Measurements from ENCODE around the gene B4GALT3.
A peak's percentile ranks its signal among the peaks of the same experiment; 100 is the strongest.
"Not testable (repeated sequence)": the region's sequence is repeated elsewhere in the genome, so short reads cannot be mapped to it uniquely, and the experiment has no call there.

The B4GALT3 gene

DNA sequence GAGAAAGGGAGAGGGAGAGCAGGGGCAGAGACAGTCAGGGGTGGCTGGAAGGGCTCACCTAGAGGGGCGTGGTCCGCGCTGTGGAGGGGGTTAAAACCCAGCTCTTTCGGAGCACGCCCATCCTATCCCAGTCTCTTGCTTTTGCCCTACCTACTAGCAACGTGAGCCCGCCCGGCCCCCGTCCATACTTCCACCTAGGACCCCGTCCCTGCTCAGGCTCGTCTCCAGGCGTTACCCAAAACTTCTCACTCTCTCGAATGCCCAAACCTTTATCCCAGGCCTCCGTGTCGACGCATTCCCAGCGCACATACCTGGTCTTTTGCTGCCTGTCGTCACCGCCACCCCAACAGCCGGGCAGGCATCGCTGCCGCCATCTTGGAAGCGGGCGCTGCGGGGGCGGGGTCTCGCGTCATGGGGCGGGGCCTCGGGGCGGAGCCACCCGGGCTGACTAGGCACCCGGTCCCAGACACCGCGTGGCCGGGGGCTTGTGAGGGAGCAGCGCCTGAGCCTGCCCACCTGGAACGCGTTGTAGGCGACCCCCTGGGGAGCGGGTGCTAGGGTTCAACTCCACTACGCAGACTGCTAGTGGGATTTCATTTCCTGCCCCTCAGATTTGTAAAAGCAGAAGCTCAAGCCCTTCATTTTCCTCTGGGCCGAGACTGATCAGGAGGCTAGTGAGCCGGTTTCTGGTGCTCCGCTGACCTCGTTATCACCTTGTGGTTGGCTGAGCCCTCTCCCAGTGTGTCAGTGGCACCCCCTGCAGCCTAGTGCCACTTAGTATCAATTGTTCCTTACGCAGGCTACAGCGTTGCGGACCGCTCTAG is at the start of gene B4GALT3:
TSS of gene B4GALT3 (minus strand) at position 396 of the 824 bp plus-strand sequence. CDS start 1,447 bp downstream, outside the sequence.
- peak; percentile 66 for DNase-seq

DNA sequence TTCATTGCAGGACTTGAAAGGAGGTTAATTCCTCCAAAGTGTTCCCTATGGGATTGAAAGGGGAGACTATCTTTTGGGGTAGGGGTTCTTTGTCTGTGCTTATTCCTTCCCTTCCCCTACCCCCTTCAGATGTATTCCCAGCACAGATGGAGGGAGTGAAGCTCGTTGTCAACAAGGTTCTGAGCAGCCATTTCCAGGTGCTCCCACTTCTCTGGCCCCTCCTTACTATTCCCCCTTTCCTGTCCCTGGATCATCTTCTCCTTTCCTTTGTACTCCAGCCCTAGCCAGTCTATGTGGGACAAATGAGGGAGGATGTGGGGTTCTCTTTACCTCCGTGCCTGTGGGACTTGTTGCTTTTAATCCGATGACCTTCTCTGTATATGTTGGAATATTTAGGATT is 49.5 kb upstream of the B4GALT3 start:
- no peak for DNase-seq

DNA sequence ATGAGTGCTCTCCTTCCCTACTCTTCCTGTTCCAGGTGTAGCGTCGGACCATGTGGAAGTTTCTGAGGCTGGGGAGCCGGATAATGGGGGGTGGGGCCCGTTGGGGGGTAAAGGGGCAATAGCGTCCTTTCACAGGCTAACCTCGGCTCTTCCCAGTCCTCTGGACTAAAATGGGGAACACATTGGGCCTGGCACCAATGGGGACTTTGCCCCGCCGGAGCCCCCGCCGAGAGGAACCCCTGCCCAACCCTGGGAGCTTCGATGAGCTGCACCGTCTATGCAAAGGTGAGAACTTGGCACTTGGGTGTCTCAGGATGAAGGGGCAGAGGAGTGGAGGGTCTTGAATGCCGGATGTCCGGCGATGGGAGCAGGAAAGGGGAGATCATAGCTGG is 49.0 kb upstream of the B4GALT3 start:
- no peak for DNase-seq

GRCh38 chr1:161225534-161226319 is 48.4 kb upstream of the B4GALT3 start, which contains the start of gene TOMM40L:
Gene TOMM40L (plus strand): TSS chr1:161226060. CDS start chr1:161226490, 430 bp downstream.
- DNase-seq = peak; percentile 99

DNA sequence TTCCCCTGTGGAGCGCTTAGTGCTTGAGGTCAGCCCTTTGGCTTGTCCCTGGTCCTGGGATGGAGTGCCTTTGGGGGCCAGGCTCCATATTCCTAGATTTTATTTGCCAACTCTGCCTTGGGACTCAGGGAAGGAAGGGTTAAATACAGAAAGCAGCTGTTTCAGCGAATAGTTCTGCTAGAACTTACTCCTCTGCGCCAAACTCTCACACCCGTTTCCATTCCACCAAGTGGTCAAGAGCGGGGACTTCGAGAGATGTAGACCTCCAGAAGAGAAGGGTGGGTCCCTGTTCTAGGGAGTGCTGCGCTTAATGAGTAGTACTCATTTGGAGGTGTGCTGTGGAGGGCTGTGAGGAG is 47.8 kb upstream of the B4GALT3 start:
- DNase-seq = no peak

DNA sequence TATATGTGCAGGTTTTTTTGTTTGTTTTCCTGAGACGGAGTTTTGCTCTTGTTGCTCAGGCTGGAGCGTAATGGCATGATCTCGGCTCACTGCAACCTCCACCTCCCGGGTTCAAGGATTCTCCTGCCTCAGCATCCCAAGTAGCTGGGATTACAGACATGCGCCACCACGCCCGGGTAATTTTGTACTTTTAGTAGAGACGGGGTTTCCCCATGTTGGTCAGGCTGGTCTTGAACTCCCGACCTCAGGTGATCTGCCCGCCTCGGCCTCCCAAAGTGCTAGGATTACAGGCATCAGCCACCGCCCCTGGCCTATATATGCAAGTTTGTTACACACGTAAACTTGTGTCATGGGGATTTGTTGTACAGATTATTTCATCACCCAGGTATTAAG is 47.4 kb upstream of the B4GALT3 start:
- not testable (repeated sequence) for DNase-seq

GRCh38 chr1:161223805-161224694 is 46.7 kb upstream of the B4GALT3 start:
- no peak for DNase-seq

DNA sequence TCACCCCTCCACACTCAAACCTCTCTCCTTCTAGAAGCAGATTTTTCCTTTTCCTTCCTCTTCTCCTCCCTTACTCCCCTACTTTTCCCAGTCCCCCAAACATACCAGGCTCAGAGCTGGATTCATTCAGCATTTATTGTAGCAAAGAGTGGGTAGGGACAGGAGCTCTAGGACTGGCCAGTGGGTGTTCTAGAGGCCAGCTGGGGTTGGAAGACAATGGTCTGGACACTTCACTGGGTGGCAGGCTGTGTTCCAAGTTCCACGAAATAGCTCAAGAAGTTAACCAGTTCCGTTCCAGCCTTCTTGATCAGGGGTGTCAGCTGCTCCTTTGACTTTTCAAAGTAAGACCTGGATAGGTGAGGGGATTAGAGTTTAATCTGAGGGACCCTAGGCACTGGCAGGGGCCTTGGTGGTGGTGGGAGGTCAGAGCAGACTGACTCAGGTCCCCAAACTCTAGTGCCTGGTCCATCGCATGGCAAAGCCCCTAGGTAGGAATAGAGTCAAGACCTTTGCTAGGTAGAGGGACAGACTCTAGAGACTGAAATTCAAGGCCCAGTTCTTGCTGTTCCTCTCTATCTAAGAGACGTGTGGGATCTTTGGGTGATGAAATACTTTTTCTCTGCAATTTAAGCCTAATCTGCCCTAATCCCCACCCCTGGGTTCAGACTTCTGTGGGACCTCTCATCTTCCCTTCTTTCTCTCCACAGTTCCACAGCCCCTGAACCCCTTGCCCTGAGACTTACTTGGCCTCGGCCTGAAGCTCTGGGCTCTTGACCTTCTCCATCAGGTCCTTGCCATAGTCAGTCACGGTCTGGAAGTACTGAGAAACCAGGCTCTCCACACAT is 45.1 kb upstream of the B4GALT3 start:
- no peak for DNase-seq

- no peak for DNase-seq
These were observed 42.7 kb upstream of the B4GALT3 start for GRCh38 chr1:161220002-161220401.

DNA sequence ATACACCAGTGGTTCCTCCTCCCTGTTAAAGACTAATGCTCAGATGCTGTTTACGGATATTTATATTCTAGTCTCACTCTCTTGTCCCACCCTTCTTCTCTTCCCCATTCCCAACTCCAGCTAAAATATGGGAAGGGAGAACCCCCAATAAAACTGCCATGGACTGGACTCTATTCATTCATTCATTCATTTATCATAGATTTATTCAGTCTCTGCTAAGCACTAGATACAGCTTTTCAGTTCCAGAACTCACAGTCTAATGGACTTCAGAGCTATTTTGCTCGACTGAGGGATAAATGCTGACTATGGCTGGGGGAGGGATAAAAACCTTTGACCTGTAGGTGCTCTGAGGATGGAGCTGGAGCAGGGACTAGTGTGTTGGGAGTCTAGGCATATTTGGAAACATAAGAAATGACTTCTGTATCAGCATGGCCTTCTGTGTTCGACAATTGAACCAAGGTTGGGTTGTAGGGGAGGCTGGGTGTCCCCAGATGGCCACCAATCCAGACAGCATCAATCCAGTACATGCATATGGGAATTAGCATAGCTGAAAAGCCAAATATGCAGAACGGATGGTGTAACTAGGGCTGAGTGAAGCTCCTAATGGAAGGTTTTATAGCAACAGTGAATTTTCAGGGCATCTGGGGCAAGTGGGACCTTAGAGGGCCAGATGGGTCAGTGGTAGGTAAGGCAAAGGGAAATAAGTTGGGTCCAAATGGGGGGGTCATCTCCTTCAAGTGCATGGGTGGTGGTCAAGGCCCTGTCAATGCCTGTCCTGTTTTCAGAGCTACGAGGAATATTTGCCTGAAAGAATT is 42.0 kb upstream of the B4GALT3 start:
- no peak for DNase-seq

DNA sequence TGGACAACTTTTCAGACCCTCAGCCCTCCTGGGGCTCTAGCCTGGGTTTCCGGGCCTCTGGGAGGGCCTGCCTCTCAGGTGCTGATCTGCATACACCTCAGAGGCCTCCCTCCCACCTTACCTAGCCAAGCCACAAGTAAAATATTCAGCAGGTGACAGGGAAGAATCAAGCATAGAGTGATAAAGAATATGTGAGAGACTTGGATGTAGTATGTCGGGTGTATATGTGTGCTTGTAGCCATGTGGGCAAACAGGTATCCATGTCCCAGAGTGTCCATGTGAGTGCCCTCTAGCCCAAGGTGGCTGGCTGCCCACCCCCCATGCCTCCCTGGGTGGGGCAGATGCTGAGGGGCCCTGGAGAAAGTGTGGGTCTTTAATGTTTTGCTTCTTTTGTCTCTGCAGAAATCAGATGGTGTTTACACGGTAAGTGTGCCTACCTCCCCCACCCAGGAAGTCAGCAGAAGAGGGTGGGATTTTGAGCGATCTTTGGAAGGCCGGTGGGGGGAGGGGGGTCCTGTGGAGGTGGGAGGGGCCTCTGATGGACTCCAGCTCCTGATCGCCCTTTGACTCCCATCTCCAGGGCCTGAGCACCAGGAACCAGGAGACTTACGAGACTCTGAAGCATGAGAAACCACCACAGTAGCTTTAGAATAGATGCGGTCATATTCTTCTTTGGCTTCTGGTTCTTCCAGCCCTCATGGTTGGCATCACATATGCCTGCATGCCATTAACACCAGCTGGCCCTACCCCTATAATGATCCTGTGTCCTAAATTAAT is 41.2 kb upstream of the B4GALT3 start:
- no peak for DNase-seq

- no peak for DNase-seq
These were observed 40.5 kb upstream of the B4GALT3 start for GRCh38 chr1:161217831-161218230.

DNA sequence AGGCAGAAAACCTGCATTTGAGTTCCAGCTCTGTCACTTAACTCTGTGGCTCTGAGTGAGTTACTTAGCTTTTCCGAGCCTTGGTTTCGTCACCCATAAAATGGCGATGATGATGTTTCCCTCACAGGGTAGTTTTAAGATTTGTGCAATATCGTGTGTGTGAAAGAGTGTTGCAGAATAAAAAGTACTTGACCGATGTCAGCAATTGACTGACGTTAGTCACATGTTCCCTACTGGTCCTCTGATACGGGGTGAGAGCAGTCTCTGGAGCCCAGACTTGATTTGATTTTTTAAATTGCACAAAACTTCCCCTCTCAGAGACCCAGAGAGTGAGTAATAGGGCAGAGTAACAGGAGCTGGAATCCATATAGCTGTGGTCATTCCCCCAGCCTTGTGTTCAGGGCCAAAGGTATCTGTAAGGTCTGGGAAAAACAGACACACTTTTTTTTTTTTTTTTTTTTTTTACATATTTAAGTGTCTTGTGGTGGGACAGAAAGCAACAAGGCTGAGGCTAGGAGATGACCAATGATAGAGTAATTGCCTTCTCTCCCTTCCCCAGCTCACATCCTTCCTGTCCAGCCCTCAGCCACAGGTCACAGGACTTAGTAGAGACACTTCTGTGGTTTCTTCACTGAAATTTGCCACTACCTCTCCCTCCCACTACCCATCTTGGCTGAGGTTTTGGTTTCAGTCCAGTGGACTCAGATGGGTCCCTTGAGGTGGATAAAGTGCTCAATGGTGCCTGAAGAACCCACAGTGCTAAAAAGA is 39.8 kb upstream of the B4GALT3 start:
- DNase-seq = no peak

DNA sequence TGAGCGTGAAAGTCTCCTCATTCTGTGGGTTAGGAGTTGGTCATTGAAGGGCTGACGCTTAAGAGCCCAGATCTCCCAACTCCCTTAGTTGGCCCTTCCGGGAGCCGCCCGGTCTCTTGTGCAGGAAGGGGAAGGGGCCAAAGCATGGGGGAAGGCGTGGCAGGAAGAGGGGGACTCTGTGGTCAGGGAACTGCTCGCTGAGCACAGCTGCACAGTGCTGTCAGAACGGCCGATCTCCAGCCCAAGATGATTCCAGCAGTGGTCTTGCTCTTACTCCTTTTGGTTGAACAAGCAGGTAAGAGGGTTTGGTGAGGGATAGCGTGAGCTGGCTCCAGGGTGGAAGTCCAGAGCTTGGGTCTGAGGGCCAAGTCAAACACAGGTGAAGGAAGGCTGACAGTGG is 37.8 kb upstream of the B4GALT3 start, which contains the start of gene FCER1G:
TSS of gene FCER1G (plus strand) at position 220 of the 400 bp plus-strand sequence. CDS start at position 247, 27 bp downstream.
- no peak for DNase-seq

GRCh38 chr1:161214369-161214768 is 37.1 kb upstream of the B4GALT3 start:
- no peak for DNase-seq

GRCh38 chr1:161209790-161210409 is 32.6 kb upstream of the B4GALT3 start:
- DNase-seq = peak; percentile 72

DNA sequence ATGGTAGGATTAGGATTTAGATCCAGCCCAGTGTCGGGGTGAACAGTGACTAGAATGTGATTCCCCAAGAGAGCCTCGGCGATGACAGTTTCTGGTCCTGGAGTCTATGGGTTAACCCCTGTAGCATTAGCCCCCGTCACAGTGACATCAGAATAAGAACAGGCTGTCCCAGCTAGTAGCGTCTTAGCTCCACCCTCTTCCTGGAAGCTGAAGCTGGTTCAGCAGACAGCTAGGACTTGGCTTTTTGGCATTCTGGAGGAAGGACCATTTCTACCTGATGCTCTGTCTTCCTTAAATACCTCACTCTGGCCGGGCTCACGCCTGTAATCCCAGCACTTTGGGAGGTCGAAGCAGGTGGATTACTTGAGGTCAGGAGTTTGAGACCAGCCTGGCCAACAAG is 29.9 kb upstream of the B4GALT3 start:
- no peak for DNase-seq

DNA sequence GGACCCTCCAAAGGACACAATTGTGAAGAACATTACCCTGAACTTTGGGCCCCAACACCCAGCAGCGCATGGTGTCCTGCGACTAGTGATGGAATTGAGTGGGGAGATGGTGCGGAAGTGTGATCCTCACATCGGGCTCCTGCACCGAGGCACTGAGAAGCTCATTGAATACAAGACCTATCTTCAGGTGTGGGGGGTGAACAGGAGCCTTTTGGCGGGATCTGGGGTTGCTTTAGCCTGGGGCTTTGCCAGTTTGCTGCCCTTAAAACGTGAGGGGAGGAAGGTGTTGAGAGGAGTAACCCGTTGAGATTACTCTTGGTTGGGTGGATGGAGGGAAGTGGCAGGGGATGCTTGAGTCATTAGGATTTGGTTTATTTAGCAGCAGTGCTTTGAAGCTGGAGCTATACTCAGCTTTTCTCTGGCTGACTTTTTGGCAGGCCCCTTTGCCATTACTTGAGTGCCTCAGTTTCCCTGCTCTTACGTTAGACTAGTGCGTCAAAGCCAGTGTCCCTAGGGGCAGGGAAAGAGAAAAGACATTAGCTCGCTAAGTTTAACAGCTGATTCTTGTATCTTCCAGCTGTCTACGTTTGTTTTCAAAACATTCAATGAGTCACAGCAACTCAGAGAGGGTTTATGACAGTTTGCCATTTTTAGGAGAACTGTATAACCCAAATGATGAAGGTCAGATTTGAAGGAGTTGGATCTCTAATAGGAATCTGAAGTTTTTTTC is 29.3 kb upstream of the B4GALT3 start:
- no peak for DNase-seq

Measured in NCI-H187 treated with DMSO at 0.1 percent for 48 hours (cell line).